Measurements from ENCODE around the gene CPEB3. TPM values are rescaled to one million over a fixed set of nuclear protein-coding genes. Genes with fewer than 3 reads are reported as not detected.

CPEB3 gene
- total and polyA plus RNA-seq, 4 donors: 2.1 to 8.4 (median 5.1) TPM

GRCh38 chr10:92110039-92110794 lies 180.7 kb downstream of the CPEB3 start:
- H3K9me3 ChIP-seq (ENCODE audit: control insufficient read depth in 4 of 4, low read length in 3 of 4): no peaks in the 10 kb centered on the region
- WGBS: 54% methylated on average over 6 of the region's 6 CpGs
- peak overlapping the region; percentile 50 to 76 (median 68) for H3K4me3 ChIP-seq (ENCODE audit: low read depth in 1 of 3, low read length in 3 of 3)
- H3K36me3 ChIP-seq (ENCODE audit: control insufficient read depth in 4 of 4, insufficient read depth in 3 of 4, low read depth in 1 of 4, low read length in 3 of 4): no peaks in the 10 kb centered on the region
- TF ChIP-seq RXRA (IDR thresholded peaks at IDR 0.05): peak in 1 of 2 donors; percentile 5
- TF ChIP-seq FOXA1 (IDR thresholded peaks at IDR 0.05): no peak
- peaks cover 4 to 74% (median 37%) of the 10 kb centered on the region in 4 donors for H3K4me1 ChIP-seq (ENCODE audit: control insufficient read depth in 4 of 4, insufficient read depth in 4 of 4, low read length in 3 of 4)
- H3K27me3 ChIP-seq (ENCODE audit: control insufficient read depth in 4 of 4, insufficient read depth in 4 of 4, low read length in 3 of 4): no peaks in the 10 kb centered on the region
- DNase-seq (ENCODE audit: low spot score): no peak
- H3K9ac ChIP-seq (ENCODE audit: low read depth in 1 of 2, low read length in 2 of 2): peak overlapping the region; percentile 44 to 96
- H3K27ac ChIP-seq (ENCODE audit: low read depth in 1 of 2, low read length in 2 of 2): peak overlapping the region; percentile 67 to 75

DNA sequence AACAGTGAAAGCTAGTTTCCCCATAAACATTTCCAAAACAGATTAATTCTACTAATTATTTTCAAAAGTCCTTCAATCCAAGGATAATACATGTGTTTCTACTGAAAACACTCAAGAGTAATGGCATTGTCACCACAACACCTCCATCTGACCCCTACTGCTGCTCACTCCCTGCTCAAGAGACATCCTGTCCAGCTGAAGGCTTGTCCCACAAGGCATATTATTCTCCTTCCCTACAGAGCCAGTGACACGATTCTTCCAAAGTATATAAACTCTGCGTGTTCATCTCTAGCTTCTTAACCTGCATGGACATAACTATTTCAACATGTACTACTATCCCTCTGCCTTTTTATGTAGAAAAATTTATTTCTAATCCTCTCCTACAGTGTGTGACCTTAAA lies 182.1 kb downstream of the CPEB3 start:
- H3K4me1 ChIP-seq (ENCODE audit: control insufficient read depth in 4 of 4, insufficient read depth in 4 of 4, low read length in 3 of 4): peaks cover 3 to 73% (median 40%) of the 10 kb centered on the region in 4 donors
- H3K9ac ChIP-seq (ENCODE audit: low read depth in 1 of 2, low read length in 2 of 2): peak overlapping the region in 1 of 2 donors; percentile 54
- 54% methylated on average over 2 of the region's 2 CpGs for WGBS
- peak overlapping the region; percentile 1 to 67 for H3K27ac ChIP-seq (ENCODE audit: low read depth in 1 of 2, low read length in 2 of 2)
- no peak for TF ChIP-seq TAF1 (conservative IDR thresholded peaks at IDR 0.05)
- TF ChIP-seq FOXA1 (IDR thresholded peaks at IDR 0.05): no peak
- TF ChIP-seq JUND (IDR thresholded peaks at IDR 0.05): no peak
- no peaks in the 10 kb centered on the region for H3K9me3 ChIP-seq (ENCODE audit: control insufficient read depth in 4 of 4, low read length in 3 of 4)
- H3K4me3 ChIP-seq (ENCODE audit: low read depth in 1 of 3, low read length in 3 of 3): peak overlapping the region in 2 of 3 donors; percentile 2 to 46
- DNase-seq (ENCODE audit: low spot score): no peak
- no peaks in the 10 kb centered on the region for H3K36me3 ChIP-seq (ENCODE audit: control insufficient read depth in 4 of 4, insufficient read depth in 3 of 4, low read depth in 1 of 4, low read length in 3 of 4)
- H3K27me3 ChIP-seq (ENCODE audit: control insufficient read depth in 4 of 4, insufficient read depth in 4 of 4, low read length in 3 of 4): no peaks in the 10 kb centered on the region

- Histone ChIP-seq H3K4me3 (ENCODE audit: low read depth in 1 of 3, low read length in 3 of 3) (peak overlapping the region in 1 of 3 donors; percentile 2), H3K9ac (ENCODE audit: low read depth in 1 of 2, low read length in 2 of 2) (no peak overlapping the region), H3K9me3 (ENCODE audit: control insufficient read depth in 4 of 4, low read length in 3 of 4) (no peaks in the 10 kb centered on the region), H3K4me1 (ENCODE audit: control insufficient read depth in 4 of 4, insufficient read depth in 4 of 4, low read length in 3 of 4) (peaks cover 3 to 76% (median 44%) of the 10 kb centered on the region in 4 donors), H3K27me3 (ENCODE audit: control insufficient read depth in 4 of 4, insufficient read depth in 4 of 4, low read length in 3 of 4) (no peaks in the 10 kb centered on the region), H3K27ac (ENCODE audit: low read depth in 1 of 2, low read length in 2 of 2) (peak overlapping the region; percentile 28 to 67), H3K36me3 (ENCODE audit: control insufficient read depth in 4 of 4, insufficient read depth in 3 of 4, low read depth in 1 of 4, low read length in 3 of 4) (no peaks in the 10 kb centered on the region)
- no peak for DNase-seq (ENCODE audit: low spot score)
- TF ChIP-seq JUND (IDR thresholded peaks at IDR 0.05) (peak in 1 of 2 donors; percentile 23), MAX (IDR thresholded peaks at IDR 0.05) (peak; percentile 91), SP1 (IDR thresholded peaks at IDR 0.05) (peak; percentile 61), GABPA (IDR thresholded peaks at IDR 0.05 in 1 of 2, conservative IDR thresholded peaks at IDR 0.05 in 1 of 2) (no peak), YY1 (IDR thresholded peaks at IDR 0.05) (peak; percentile 78), NR2F2 (IDR thresholded peaks at IDR 0.05) (no peak), FOXA2 (IDR thresholded peaks at IDR 0.05) (no peak), EGR1 (IDR thresholded peaks at IDR 0.05; ENCODE audit: low read depth in 2 of 2) (peak in 1 of 2 donors; percentile 9), HNF4G (IDR thresholded peaks at IDR 0.05) (no peak), HNF4A (conservative IDR thresholded peaks at IDR 0.05) (peak; percentile 76 to 79), TAF1 (conservative IDR thresholded peaks at IDR 0.05) (no peak), RXRA (IDR thresholded peaks at IDR 0.05) (peak; percentile 87 to 88), RAD21 (IDR thresholded peaks at IDR 0.05) (peak; percentile 5 to 30), FOXA1 (IDR thresholded peaks at IDR 0.05) (no peak)
- TF ChIP-seq, protein P1, sequence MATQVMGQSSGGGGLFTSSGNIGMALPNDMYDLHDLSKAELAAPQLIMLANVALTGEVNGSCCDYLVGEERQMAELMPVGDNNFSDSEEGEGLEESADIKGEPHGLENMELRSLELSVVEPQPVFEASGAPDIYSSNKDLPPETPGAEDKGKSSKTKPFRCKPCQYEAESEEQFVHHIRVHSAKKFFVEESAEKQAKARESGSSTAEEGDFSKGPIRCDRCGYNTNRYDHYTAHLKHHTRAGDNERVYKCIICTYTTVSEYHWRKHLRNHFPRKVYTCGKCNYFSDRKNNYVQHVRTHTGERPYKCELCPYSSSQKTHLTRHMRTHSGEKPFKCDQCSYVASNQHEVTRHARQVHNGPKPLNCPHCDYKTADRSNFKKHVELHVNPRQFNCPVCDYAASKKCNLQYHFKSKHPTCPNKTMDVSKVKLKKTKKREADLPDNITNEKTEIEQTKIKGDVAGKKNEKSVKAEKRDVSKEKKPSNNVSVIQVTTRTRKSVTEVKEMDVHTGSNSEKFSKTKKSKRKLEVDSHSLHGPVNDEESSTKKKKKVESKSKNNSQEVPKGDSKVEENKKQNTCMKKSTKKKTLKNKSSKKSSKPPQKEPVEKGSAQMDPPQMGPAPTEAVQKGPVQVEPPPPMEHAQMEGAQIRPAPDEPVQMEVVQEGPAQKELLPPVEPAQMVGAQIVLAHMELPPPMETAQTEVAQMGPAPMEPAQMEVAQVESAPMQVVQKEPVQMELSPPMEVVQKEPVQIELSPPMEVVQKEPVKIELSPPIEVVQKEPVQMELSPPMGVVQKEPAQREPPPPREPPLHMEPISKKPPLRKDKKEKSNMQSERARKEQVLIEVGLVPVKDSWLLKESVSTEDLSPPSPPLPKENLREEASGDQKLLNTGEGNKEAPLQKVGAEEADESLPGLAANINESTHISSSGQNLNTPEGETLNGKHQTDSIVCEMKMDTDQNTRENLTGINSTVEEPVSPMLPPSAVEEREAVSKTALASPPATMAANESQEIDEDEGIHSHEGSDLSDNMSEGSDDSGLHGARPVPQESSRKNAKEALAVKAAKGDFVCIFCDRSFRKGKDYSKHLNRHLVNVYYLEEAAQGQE (IDR thresholded peaks at IDR 0.05): no peak
- TF ChIP-seq, protein P2, sequence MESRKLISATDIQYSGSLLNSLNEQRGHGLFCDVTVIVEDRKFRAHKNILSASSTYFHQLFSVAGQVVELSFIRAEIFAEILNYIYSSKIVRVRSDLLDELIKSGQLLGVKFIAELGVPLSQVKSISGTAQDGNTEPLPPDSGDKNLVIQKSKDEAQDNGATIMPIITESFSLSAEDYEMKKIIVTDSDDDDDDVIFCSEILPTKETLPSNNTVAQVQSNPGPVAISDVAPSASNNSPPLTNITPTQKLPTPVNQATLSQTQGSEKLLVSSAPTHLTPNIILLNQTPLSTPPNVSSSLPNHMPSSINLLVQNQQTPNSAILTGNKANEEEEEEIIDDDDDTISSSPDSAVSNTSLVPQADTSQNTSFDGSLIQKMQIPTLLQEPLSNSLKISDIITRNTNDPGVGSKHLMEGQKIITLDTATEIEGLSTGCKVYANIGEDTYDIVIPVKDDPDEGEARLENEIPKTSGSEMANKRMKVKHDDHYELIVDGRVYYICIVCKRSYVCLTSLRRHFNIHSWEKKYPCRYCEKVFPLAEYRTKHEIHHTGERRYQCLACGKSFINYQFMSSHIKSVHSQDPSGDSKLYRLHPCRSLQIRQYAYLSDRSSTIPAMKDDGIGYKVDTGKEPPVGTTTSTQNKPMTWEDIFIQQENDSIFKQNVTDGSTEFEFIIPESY (IDR thresholded peaks at IDR 0.05): peak; percentile 55
- TF ChIP-seq, protein P3, sequence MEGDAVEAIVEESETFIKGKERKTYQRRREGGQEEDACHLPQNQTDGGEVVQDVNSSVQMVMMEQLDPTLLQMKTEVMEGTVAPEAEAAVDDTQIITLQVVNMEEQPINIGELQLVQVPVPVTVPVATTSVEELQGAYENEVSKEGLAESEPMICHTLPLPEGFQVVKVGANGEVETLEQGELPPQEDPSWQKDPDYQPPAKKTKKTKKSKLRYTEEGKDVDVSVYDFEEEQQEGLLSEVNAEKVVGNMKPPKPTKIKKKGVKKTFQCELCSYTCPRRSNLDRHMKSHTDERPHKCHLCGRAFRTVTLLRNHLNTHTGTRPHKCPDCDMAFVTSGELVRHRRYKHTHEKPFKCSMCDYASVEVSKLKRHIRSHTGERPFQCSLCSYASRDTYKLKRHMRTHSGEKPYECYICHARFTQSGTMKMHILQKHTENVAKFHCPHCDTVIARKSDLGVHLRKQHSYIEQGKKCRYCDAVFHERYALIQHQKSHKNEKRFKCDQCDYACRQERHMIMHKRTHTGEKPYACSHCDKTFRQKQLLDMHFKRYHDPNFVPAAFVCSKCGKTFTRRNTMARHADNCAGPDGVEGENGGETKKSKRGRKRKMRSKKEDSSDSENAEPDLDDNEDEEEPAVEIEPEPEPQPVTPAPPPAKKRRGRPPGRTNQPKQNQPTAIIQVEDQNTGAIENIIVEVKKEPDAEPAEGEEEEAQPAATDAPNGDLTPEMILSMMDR (IDR thresholded peaks at IDR 0.05; ENCODE audit: low read depth, low read length, missing input control): no peak
- TF ChIP-seq, protein P4, sequence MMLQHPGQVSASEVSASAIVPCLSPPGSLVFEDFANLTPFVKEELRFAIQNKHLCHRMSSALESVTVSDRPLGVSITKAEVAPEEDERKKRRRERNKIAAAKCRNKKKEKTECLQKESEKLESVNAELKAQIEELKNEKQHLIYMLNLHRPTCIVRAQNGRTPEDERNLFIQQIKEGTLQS (IDR thresholded peaks at IDR 0.05): no peak
Observed at GRCh38 chr10:92108120-92108519, 182.8 kb downstream of the CPEB3 start.

Data from liver (tissue), 9 donors.